Measurements from ENCODE around the gene RNF112. TPM values are rescaled to one million over a fixed set of nuclear protein-coding genes. Genes with fewer than 3 reads are reported as not detected.

Gene RNF112
- total and polyA plus RNA-seq, 8 donors: 0.34 to 3.0 (median 0.51) TPM

DNA sequence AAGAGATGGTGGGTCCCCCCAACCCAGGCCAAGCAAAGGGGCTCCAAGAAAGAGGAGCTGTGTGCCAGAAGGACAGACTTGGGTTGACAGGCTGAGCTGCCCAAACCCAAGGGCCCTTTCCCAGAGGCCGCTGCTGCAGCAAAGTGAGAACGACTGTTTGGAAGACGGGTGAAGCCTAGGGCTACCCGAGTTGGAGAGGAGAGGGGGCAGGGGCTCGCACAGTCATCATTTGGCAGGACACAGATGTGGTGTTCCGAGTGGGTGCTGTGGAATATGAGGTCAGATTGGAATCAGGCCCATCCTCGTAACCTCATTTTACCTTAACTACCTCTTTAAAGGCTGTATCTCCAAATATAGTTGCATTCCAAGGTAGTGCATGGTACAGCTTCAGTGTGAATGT, 18.7 kb upstream of the RNF112 start:
- Histone ChIP-seq H3K27me3 (no peaks in the 10 kb centered on the region), H3K9me3 (no peaks in the 10 kb centered on the region), H3K27ac (no peak overlapping the region), H3K36me3 (no peaks in the 10 kb centered on the region), H3K4me3 (no peak overlapping the region), H3K4me1 (no peaks in the 10 kb centered on the region)
- 67 to 73% methylated on average over 7 of the region's 7 CpGs for WGBS, 2 donors
- no peak for ATAC-seq
- intact Hi-C loops (cut with DNase I): no loop called here
- no peak for FAIRE-seq
- DNase-seq: no peak
- TF ChIP-seq, protein P1, sequence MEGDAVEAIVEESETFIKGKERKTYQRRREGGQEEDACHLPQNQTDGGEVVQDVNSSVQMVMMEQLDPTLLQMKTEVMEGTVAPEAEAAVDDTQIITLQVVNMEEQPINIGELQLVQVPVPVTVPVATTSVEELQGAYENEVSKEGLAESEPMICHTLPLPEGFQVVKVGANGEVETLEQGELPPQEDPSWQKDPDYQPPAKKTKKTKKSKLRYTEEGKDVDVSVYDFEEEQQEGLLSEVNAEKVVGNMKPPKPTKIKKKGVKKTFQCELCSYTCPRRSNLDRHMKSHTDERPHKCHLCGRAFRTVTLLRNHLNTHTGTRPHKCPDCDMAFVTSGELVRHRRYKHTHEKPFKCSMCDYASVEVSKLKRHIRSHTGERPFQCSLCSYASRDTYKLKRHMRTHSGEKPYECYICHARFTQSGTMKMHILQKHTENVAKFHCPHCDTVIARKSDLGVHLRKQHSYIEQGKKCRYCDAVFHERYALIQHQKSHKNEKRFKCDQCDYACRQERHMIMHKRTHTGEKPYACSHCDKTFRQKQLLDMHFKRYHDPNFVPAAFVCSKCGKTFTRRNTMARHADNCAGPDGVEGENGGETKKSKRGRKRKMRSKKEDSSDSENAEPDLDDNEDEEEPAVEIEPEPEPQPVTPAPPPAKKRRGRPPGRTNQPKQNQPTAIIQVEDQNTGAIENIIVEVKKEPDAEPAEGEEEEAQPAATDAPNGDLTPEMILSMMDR (IDR thresholded peaks at IDR 0.05): no peak

DNA sequence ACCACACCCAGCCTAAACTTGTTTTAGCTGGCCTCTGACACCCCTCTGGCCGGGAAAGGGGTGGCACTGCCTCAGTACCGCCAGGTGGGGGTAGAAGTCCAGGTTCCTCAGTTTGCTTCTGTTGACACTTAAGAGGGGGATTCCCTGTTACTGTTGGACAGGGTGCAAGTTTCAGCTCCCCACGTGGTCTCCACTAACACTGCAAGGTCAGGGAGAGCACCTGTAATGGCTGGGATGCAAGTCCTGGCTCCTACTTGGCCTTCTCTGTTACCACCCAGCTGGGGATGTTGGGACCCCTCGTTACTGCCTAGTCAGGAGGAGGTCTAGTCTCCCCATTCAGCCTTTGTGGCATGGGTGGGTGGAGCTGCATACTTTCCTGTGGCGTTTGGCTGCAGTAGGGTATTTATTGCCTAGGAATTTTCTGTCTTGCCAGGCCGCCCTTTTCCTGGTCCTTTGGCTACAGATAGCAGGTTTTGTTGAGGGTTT, 13.4 kb upstream of the RNF112 start:
- ATAC-seq (peak; percentile 56 to 71 (median 60)), FAIRE-seq (no peak)
- intact Hi-C loops (cut with DNase I): no loop called here

DNA sequence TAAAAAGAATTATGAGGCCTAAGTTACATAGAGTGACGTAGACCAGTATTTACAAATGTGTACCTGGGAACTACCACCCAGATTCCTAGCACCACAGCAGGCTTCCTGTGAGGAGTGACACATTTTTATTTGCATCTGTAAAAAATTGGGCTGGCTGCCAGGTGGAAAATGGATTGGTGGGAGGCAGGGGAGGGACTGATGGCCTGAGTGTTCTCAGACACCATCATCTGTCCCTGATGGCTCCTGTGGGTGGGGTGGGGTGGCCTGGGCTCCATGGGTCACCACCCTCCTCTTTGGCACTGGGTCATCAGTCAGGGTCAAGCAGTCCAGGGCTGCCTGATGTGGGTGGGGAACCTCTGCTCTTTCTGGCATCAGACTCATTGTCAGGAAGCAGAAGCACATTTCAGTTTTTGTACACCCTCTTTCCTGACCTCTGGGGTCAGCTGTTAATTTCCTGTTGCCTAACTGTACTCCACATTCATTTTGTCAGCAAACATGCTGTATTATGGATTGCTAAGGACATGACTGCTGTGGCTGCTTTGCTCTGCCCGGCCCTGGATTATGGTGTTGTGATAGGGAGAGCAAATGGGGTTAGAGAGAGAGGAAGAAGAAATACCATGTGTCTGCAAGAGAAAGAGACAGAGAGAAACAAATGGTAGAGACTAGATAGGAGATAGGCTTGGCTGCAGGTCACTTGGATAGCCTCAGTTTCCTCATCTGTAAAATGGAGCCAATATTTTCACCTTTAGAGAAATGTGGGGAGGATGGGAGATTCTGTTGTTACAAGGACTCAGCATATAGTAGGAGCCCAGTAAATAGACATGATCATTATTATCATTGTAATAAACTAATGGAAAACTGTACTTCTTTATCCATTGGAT, 12.5 kb upstream of the RNF112 start:
- no peaks in the 10 kb centered on the region for H3K36me3 ChIP-seq
- FAIRE-seq: no peak
- H3K4me3 ChIP-seq: no peak overlapping the region
- peak overlapping the region; percentile 5 to 58 (median 37) for H3K27ac ChIP-seq
- WGBS, 2 donors: 55 to 62% methylated on average over 2 of the region's 2 CpGs
- peak; percentile 56 to 71 (median 66) for ATAC-seq
- peaks cover 0 to 4% (median 3%) of the 10 kb centered on the region in 3 donors for H3K4me1 ChIP-seq
- TF ChIP-seq, protein P1 (IDR thresholded peaks at IDR 0.05): no peak
- intact Hi-C loops (cut with DNase I): no loop called here
- H3K9me3 ChIP-seq: no peaks in the 10 kb centered on the region
- no peaks in the 10 kb centered on the region for H3K27me3 ChIP-seq
- DNase-seq: peak in 2 of 6 donors; percentile 25 to 42

More for the DNA sequence above, 13.4 kb upstream of the RNF112 start:
- Histone ChIP-seq H3K27me3 (no peaks in the 10 kb centered on the region), H3K36me3 (no peaks in the 10 kb centered on the region), H3K9me3 (no peaks in the 10 kb centered on the region), H3K4me1 (peaks cover 0 to 4% (median 3%) of the 10 kb centered on the region in 3 donors), H3K27ac (peak overlapping the region in 2 of 4 donors; percentile 55 to 58), H3K4me3 (no peak overlapping the region)
- DNase-seq: no peak
- TF ChIP-seq, protein P1 (IDR thresholded peaks at IDR 0.05): no peak
- WGBS, 2 donors: 47 to 48% methylated on average over 6 of the region's 6 CpGs

DNA sequence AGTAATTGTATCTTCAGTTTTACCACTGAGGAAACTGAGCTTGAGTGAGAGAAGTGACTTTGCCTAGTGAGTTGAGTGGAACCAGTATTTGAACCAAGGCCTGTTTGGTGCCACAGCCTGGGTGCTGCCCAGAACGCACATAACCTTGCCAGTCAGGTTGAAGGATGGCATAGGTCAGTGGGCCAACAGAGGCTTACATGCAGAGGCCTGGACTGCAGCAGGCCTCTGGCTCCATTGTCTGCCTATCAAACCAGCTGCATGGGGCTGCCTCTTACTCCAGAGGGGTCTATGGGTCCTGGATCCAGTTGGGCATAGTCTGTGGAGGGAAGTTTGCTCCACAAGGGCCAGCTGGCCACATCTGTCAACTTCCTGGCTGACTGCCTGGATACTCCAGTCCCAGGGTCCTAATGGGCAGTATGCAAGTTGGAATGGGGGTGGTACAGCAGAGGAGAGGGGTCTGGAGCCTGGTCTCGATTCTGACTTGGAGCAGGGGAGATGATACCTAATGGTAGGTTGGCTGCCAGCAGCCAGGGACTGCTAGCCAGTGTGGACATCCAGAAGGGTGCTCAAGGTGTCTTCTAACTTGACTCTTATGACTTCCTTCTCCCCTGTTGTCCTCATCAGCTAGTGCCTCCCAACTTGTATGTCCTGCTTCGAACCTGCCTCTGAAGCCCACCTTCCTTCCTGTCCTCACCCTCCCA, 11.1 kb upstream of the RNF112 start:
- intact Hi-C loops (cut with DNase I): no loop called here
- Histone ChIP-seq H3K9me3 (no peaks in the 10 kb centered on the region), H3K27me3 (no peaks in the 10 kb centered on the region), H3K36me3 (no peaks in the 10 kb centered on the region), H3K4me1 (peaks cover 0 to 4% (median 3%) of the 10 kb centered on the region in 3 donors), H3K4me3 (no peak overlapping the region), H3K27ac (no peak overlapping the region)
- FAIRE-seq: no peak
- TF ChIP-seq, protein P1 (IDR thresholded peaks at IDR 0.05): no peak
- 61 to 81% methylated on average over 3 of the region's 3 CpGs for WGBS, 2 donors
- no peak for ATAC-seq
- no peak for DNase-seq

All from pancreas (tissue), 10 donors.